ENCODE measurements around the gene NHS.
"Not testable (repeated sequence)": the region's sequence is repeated elsewhere in the genome, so short reads cannot be mapped to it uniquely, and the experiment has no call there.

- not testable (repeated sequence) for TF ChIP-seq CTCF, POLR2A (IDR thresholded peaks at IDR 0.05)
Measured at GRCh38 chrX:17568804-17569203, 193.8 kb downstream of the NHS start.

Measured in body of pancreas (tissue), 4 donors.